GM12875 (cell line): Measurements from ENCODE around the gene SUN2.

Source experiments
- H3K4me3 ChIP-seq: one replicate; pipeline ENCODE4 v1.5.1; 2011; ENCODE audit warnings: low read depth, low read length, control low read depth
- TF ChIP-seq, protein P1 (sequence below): IDR thresholded peaks from 2 replicates; pipeline ENCODE4 v1.5.1; 2011; ENCODE audit warnings: low read depth, mild to moderate bottlenecking, control low read depth, inconsistent platforms, low read length, moderate library complexity, borderline replicate concordance; ENCODE audit not compliant: insufficient read depth

SUN2 gene

DNA sequence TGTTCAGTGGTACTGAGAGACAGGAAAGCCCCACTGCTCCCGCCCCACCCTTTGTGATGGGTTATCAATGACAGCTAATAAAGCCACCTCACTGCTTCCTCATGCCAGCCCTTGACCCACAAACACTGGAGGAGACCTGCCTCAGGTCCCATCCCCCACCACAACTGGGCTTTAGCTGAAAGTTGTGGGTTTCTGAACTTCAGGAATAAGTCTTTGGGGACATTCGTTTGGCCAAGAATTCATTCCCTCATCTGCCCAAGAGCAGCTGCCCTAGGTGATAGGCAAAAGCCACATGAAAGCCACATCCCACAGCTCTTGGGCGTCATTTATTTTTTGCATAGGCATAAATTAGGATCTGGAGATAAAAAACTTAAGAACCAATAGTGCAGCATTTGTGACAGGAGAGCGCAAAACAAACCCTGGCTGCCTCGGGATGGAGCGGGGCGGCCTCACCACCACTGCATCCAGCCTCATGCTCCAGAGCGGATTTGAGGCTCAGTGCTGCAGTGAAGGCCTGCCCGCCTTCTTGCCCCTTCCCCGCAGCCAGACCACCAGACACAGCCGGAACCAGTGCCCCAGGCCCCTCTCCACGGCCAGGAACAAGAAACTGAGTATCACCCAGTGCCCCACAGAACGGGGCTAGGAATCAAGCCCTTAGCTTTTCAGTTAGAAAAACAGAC is 21.2 kb downstream of the SUN2 start:
- no peak overlapping the region for H3K4me3 ChIP-seq
- TF ChIP-seq, protein P1, sequence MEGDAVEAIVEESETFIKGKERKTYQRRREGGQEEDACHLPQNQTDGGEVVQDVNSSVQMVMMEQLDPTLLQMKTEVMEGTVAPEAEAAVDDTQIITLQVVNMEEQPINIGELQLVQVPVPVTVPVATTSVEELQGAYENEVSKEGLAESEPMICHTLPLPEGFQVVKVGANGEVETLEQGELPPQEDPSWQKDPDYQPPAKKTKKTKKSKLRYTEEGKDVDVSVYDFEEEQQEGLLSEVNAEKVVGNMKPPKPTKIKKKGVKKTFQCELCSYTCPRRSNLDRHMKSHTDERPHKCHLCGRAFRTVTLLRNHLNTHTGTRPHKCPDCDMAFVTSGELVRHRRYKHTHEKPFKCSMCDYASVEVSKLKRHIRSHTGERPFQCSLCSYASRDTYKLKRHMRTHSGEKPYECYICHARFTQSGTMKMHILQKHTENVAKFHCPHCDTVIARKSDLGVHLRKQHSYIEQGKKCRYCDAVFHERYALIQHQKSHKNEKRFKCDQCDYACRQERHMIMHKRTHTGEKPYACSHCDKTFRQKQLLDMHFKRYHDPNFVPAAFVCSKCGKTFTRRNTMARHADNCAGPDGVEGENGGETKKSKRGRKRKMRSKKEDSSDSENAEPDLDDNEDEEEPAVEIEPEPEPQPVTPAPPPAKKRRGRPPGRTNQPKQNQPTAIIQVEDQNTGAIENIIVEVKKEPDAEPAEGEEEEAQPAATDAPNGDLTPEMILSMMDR: no peak

DNA sequence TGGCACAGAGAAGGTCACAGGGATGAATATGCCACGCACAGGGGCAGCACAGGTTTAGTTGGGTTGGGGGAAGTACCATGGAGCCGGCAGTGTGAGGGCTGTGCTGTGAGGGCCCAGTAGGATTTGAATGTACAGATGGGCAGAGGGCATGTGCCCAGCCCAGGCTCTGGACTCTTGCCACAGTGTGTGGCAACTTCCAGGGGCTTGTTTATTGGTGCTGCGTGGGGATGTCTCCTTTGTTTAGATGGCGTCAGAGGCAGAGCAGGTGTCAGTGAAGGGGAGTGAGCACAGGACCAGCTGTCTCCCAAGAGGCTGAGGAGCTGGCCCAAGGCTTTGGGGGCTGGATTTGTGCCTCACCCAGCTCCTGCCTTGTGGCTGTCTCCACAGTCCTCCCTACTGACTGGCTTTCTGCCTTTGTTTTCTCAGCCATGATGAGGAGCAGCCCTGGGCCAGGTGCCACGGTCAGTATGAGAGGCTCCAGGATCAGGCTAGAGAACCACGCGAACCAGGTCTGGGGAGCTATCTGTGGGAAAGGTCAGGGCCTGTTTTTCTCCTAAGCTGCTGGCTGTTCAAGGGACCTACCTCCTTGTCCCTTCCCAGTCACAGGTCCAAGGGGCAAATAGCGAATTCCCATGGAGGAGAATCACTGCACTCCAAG is 21.9 kb downstream of the SUN2 start:
- no peak overlapping the region for H3K4me3 ChIP-seq
- TF ChIP-seq, protein P1: no peak

DNA sequence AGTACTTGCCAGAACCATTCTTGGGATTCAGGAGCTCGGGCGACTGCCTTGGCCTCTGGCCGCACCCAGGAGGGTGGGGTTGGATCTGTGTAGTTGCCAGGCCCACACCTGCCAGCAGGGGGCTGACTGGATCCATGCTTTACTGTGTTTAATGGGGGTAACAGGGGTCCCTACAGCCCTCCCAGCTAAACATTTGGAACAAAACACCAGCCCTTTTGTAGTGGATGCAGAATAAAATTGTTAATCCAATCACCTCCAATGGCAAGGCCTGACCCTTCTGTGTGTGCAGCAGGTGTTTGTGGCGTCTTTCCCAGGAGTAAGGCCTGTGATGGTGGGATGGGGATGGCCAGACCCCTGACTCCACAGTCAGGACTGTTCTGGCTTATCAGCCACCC is 22.5 kb downstream of the SUN2 start:
- TF ChIP-seq, protein P1: peak; percentile 86
- H3K4me3 ChIP-seq: no peak overlapping the region

DNA sequence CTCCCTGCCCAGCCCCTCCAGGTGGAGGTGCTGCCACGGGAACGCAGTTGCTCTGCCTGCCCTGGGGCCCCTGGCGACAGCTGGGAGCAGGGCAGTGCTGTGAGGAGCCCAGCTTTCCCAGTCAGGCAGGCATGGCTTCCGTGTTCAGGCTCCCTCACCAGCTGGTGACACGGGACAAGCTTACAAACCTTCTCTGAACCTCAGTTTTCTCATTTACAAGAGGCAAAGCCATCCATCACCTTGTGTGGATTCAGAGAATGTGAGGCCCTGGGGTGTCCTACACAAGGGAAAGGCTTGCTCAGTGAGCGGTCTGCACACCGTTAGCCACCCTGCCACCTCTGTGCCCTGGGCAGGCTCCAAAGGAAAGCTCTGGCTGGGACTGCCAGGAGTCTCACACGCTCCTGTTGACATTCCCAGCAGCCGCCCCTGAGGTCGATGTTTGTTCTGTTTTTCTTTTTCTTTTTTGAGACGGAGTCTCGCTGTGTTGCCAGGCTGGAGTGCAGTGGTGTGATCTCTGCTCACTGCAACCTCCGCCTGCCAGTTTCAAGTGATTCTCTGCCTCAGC is 23.5 kb downstream of the SUN2 start:
- H3K4me3 ChIP-seq: no peak overlapping the region
- TF ChIP-seq, protein P1: no peak

DNA sequence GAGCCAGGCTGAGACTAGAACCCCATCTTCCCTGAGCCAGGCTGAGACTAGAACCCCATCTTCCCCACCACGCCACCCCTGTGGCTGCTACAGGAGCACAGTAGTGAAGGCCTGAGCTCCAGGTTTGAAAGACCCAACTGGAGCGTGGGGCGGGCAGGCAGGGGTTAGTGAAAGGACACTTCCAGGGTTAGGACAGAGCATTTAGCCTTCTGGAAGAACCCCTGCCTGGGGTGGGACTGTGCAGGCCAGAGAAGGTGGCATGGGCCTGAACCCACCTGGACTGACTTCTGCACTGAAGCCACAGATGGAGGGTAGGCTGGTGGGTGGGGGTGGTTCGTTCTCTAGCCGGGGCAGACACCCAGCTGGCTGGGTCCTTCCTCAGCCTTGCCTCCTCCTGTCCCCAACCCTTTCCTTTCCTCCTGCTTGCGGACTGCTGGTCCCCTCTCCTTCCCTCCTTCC is 24.1 kb downstream of the SUN2 start:
- TF ChIP-seq, protein P1: no peak
- H3K4me3 ChIP-seq: no peak overlapping the region

DNA sequence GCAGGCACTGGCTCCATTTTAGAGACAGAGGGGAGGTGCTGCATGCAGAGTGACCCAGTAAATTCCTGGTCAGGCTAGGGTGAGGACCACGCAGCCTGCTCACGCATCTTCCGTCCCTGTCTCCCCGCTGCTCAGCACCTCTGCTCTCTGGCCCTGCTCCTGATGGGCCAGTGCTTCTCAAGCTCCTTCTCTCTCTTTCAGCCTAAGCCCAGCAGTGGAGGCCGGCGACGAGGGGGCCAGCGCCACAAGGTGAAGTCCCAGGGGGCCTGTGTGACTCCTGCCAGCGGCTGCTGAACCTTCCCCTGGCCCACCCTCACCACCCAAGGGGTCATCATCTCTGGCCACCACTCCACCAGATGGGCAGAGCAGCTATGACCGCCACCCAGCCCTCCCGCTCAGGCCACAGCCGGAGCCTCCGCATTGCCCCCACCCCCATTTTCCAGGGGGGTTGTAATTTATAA is 25.4 kb downstream of the SUN2 start:
- H3K4me3 ChIP-seq: no peak overlapping the region
- TF ChIP-seq, protein P1: no peak
